ENCODE measurements around the gene SH3BGR.

Gene SH3BGR

DNA sequence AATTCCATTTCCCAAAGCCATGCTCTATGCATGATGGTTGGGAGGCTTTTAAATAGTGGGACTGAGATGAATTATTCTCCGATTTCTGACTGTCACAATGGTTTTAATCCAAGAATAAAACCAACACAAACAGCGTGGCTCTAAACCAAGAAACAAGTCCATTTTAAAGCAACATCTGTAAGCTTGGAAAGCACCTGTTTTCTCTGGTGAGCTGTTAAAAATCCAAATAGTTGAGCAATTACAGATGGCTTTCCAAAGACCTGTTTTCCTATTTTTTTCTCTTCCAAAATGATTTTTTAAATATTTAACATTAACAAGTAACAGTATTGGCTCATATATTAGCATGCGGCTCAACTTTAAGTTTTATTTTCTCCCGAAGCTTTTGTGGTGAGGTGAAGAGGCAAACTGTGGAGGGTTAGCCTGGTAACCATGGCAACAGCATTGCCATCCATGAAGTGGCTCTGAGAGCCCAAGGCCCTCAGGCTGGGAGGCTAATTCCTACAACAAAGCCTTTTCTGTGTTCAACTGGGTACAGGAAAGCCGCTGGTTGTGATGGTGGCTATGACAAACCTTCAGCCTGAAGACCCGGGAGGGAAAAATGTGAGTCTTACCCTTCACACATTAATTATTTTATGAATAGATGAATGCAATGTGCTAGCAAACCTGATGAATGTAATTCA, 104.3 kb downstream of the SH3BGR start:
- H3K36me3 ChIP-seq (ENCODE audit: control insufficient read depth in 1 of 2, insufficient read depth in 2 of 2, low read depth in 1 of 2, low read length in 2 of 2), result no peaks in the 10 kb centered on the region
- H3K9ac ChIP-seq (ENCODE audit: low read length), result no peak overlapping the region
- no peak overlapping the region for H3K14ac ChIP-seq (ENCODE audit: low read length in 2 of 2)
- H3K18ac ChIP-seq (ENCODE audit: low read depth in 1 of 2, low read length in 2 of 2), result no peak overlapping the region
- no peak overlapping the region for H3K4me3 ChIP-seq (ENCODE audit: insufficient read depth in 1 of 2, low read depth in 1 of 2, low read length in 2 of 2)
- no peak overlapping the region for H2BK12ac ChIP-seq (ENCODE audit: low read length in 2 of 2)
- no peak for DNase-seq
- no peak overlapping the region for H3K4ac ChIP-seq (ENCODE audit: low read depth in 1 of 2, low read length in 2 of 2)
- H3K4me1 ChIP-seq (ENCODE audit: control insufficient read depth, insufficient read depth, low read depth, low read length), result no peaks in the 10 kb centered on the region
- no peak overlapping the region for H3K27ac ChIP-seq (ENCODE audit: low read length, poor library complexity, severe bottlenecking)
- H3K4me2 ChIP-seq (ENCODE audit: low read length, poor library complexity, severe bottlenecking), result no peak overlapping the region
- H3K79me1 ChIP-seq (replicated peaks; ENCODE audit: low read length, poor library complexity, severe bottlenecking), result no peaks in the 10 kb centered on the region
- no peak overlapping the region for H2BK120ac ChIP-seq (ENCODE audit: low read depth, low read length)
- no peaks in the 10 kb centered on the region for H3K9me3 ChIP-seq (ENCODE audit: control insufficient read depth, low read length)
- H4K8ac ChIP-seq (ENCODE audit: low read length), result no peak overlapping the region
- no peak overlapping the region for H4K91ac ChIP-seq (ENCODE audit: low read length)
- no peak overlapping the region for H2BK5ac ChIP-seq (ENCODE audit: low read depth, low read length, poor library complexity, severe bottlenecking)
- H2AFZ ChIP-seq (ENCODE audit: low read depth, low read length), result no peak overlapping the region
- H3K23ac ChIP-seq (ENCODE audit: low read length in 2 of 2), result no peak overlapping the region
- no peak overlapping the region for H2AK5ac ChIP-seq (ENCODE audit: low read length, severe bottlenecking)
- no peak overlapping the region for H2BK15ac ChIP-seq (ENCODE audit: low read depth, poor library complexity, severe bottlenecking)
- 86% methylated on average over 3 of the region's 6 CpGs for WGBS
- H3K27me3 ChIP-seq (ENCODE audit: control insufficient read depth in 1 of 2, insufficient read depth in 1 of 2, low read length in 2 of 2), result no peaks in the 10 kb centered on the region

DNA sequence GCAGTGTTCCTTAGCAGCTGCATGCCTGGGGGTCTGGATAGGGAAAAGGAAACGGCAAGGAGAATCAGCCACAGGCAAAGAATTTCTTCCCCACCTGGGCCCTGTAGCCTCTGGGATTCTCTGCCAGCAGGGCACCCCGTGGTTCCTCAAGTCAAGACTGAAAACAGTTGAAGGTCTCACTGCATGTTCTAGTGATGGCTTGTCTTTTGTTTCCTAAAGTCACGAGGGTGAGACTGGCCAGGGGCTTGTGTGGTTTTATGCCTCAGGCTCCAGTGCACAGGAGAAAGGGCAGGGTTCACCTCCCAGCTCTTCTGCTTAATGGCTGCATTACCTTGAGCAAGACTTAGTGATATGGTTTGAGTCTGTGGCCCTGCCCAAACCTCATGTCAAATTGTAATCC, 107.7 kb downstream of the SH3BGR start:
- Histone ChIP-seq H3K14ac (ENCODE audit: low read length in 2 of 2) (no peak overlapping the region), H3K4me2 (ENCODE audit: low read length, poor library complexity, severe bottlenecking) (no peak overlapping the region), H3K79me1 (replicated peaks; ENCODE audit: low read length, poor library complexity, severe bottlenecking) (no peaks in the 10 kb centered on the region)

DNA sequence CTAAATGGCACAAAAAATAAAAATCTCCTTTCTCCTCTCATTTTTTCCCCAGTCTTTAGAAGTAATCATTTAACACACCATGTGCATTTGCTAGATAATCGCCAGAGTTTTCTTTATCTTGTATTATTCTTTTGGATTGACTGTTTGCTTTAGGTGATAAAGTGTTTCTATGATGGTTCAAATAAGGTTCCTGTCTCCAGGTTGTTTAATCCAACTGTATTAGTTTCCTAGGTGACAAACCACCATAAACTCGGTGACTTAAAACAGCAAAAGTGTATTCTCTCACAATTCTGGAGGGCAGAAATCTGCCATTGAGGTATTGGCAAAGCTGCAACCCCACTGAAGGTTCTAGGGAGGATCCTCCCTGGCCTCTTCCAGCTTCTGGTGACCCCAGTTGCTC, 109.4 kb downstream of the SH3BGR start:
- DNase-seq, result no peak
- H3K4me2 ChIP-seq (ENCODE audit: low read length, poor library complexity, severe bottlenecking), result no peak overlapping the region
- H2BK5ac ChIP-seq (ENCODE audit: low read depth, low read length, poor library complexity, severe bottlenecking), result no peak overlapping the region
- no peaks in the 10 kb centered on the region for H3K4me1 ChIP-seq (ENCODE audit: control insufficient read depth, insufficient read depth, low read depth, low read length)
- no peak overlapping the region for H3K23ac ChIP-seq (ENCODE audit: low read length in 2 of 2)
- no peak overlapping the region for H2AFZ ChIP-seq (ENCODE audit: low read depth, low read length)
- H2BK120ac ChIP-seq (ENCODE audit: low read depth, low read length), result no peak overlapping the region
- H3K14ac ChIP-seq (ENCODE audit: low read length in 2 of 2), result no peak overlapping the region
- no peaks in the 10 kb centered on the region for H3K36me3 ChIP-seq (ENCODE audit: control insufficient read depth in 1 of 2, insufficient read depth in 2 of 2, low read depth in 1 of 2, low read length in 2 of 2)
- no peak overlapping the region for H3K27ac ChIP-seq (ENCODE audit: low read length, poor library complexity, severe bottlenecking)
- peaks cover 0 to 12% of the 10 kb centered on the region in 2 experiments for H3K27me3 ChIP-seq (ENCODE audit: control insufficient read depth in 1 of 2, insufficient read depth in 1 of 2, low read length in 2 of 2)
- H3K9ac ChIP-seq (ENCODE audit: low read length), result no peak overlapping the region
- H4K91ac ChIP-seq (ENCODE audit: low read length), result no peak overlapping the region
- no peaks in the 10 kb centered on the region for H3K79me1 ChIP-seq (replicated peaks; ENCODE audit: low read length, poor library complexity, severe bottlenecking)
- H2AK5ac ChIP-seq (ENCODE audit: low read length, severe bottlenecking), result no peak overlapping the region
- H3K4me3 ChIP-seq (ENCODE audit: insufficient read depth in 1 of 2, low read depth in 1 of 2, low read length in 2 of 2), result no peak overlapping the region
- no peak overlapping the region for H2BK12ac ChIP-seq (ENCODE audit: low read length in 2 of 2)
- H3K4ac ChIP-seq (ENCODE audit: low read depth in 1 of 2, low read length in 2 of 2), result no peak overlapping the region
- no peak overlapping the region for H3K18ac ChIP-seq (ENCODE audit: low read depth in 1 of 2, low read length in 2 of 2)
- 78% methylated on average over 1 of the region's 2 CpGs for WGBS
- H2BK15ac ChIP-seq (ENCODE audit: low read depth, poor library complexity, severe bottlenecking), result no peak overlapping the region
- no peaks in the 10 kb centered on the region for H3K9me3 ChIP-seq (ENCODE audit: control insufficient read depth, low read length)
- no peak overlapping the region for H4K8ac ChIP-seq (ENCODE audit: low read length)

More for the DNA sequence above, 107.7 kb downstream of the SH3BGR start:
- DNase-seq, result no peak
- no peaks in the 10 kb centered on the region for H3K36me3 ChIP-seq (ENCODE audit: control insufficient read depth in 1 of 2, insufficient read depth in 2 of 2, low read depth in 1 of 2, low read length in 2 of 2)
- no peak overlapping the region for H3K27ac ChIP-seq (ENCODE audit: low read length, poor library complexity, severe bottlenecking)
- H3K4me1 ChIP-seq (ENCODE audit: control insufficient read depth, insufficient read depth, low read depth, low read length), result no peaks in the 10 kb centered on the region
- no peak overlapping the region for H2BK12ac ChIP-seq (ENCODE audit: low read length in 2 of 2)
- 48% methylated on average over 3 of the region's 3 CpGs for WGBS
- H3K4ac ChIP-seq (ENCODE audit: low read depth in 1 of 2, low read length in 2 of 2), result no peak overlapping the region
- no peak overlapping the region for H4K91ac ChIP-seq (ENCODE audit: low read length)
- H2BK5ac ChIP-seq (ENCODE audit: low read depth, low read length, poor library complexity, severe bottlenecking), result no peak overlapping the region
- H3K27me3 ChIP-seq (ENCODE audit: control insufficient read depth in 1 of 2, insufficient read depth in 1 of 2, low read length in 2 of 2), result peaks cover 0 to 12% of the 10 kb centered on the region in 2 experiments
- no peak overlapping the region for H2AK5ac ChIP-seq (ENCODE audit: low read length, severe bottlenecking)
- H2BK15ac ChIP-seq (ENCODE audit: low read depth, poor library complexity, severe bottlenecking), result no peak overlapping the region
- H4K8ac ChIP-seq (ENCODE audit: low read length), result no peak overlapping the region
- H2AFZ ChIP-seq (ENCODE audit: low read depth, low read length), result no peak overlapping the region
- H3K4me3 ChIP-seq (ENCODE audit: insufficient read depth in 1 of 2, low read depth in 1 of 2, low read length in 2 of 2), result no peak overlapping the region
- H3K9ac ChIP-seq (ENCODE audit: low read length), result no peak overlapping the region
- no peaks in the 10 kb centered on the region for H3K9me3 ChIP-seq (ENCODE audit: control insufficient read depth, low read length)
- H3K18ac ChIP-seq (ENCODE audit: low read depth in 1 of 2, low read length in 2 of 2), result no peak overlapping the region
- no peak overlapping the region for H3K23ac ChIP-seq (ENCODE audit: low read length in 2 of 2)
- no peak overlapping the region for H2BK120ac ChIP-seq (ENCODE audit: low read depth, low read length)

- no peak overlapping the region for H2BK15ac ChIP-seq (ENCODE audit: low read depth, poor library complexity, severe bottlenecking)
- H2BK12ac ChIP-seq (ENCODE audit: low read length in 2 of 2), result no peak overlapping the region
- H3K9ac ChIP-seq (ENCODE audit: low read length), result no peak overlapping the region
- no peaks in the 10 kb centered on the region for H3K4me1 ChIP-seq (ENCODE audit: control insufficient read depth, insufficient read depth, low read depth, low read length)
- H2AK5ac ChIP-seq (ENCODE audit: low read length, severe bottlenecking), result no peak overlapping the region
- no peak overlapping the region for H3K14ac ChIP-seq (ENCODE audit: low read length in 2 of 2)
- H3K36me3 ChIP-seq (ENCODE audit: control insufficient read depth in 1 of 2, insufficient read depth in 2 of 2, low read depth in 1 of 2, low read length in 2 of 2), result no peaks in the 10 kb centered on the region
- H3K27me3 ChIP-seq (ENCODE audit: control insufficient read depth in 1 of 2, insufficient read depth in 1 of 2, low read length in 2 of 2), result peaks cover 9 to 21% of the 10 kb centered on the region in 2 experiments
- H2AFZ ChIP-seq (ENCODE audit: low read depth, low read length), result no peak overlapping the region
- no peaks in the 10 kb centered on the region for H3K79me1 ChIP-seq (replicated peaks; ENCODE audit: low read length, poor library complexity, severe bottlenecking)
- H3K27ac ChIP-seq (ENCODE audit: low read length, poor library complexity, severe bottlenecking), result no peak overlapping the region
- H4K8ac ChIP-seq (ENCODE audit: low read length), result no peak overlapping the region
- H2BK120ac ChIP-seq (ENCODE audit: low read depth, low read length), result no peak overlapping the region
- no peak overlapping the region for H3K4ac ChIP-seq (ENCODE audit: low read depth in 1 of 2, low read length in 2 of 2)
- 73% methylated on average over 12 of the region's 12 CpGs for WGBS
- H3K9me3 ChIP-seq (ENCODE audit: control insufficient read depth, low read length), result no peaks in the 10 kb centered on the region
- no peak overlapping the region for H3K4me2 ChIP-seq (ENCODE audit: low read length, poor library complexity, severe bottlenecking)
- no peak overlapping the region for H4K91ac ChIP-seq (ENCODE audit: low read length)
- no peak overlapping the region for H3K18ac ChIP-seq (ENCODE audit: low read depth in 1 of 2, low read length in 2 of 2)
- no peak overlapping the region for H3K23ac ChIP-seq (ENCODE audit: low read length in 2 of 2)
- no peak overlapping the region for H2BK5ac ChIP-seq (ENCODE audit: low read depth, low read length, poor library complexity, severe bottlenecking)
- H3K4me3 ChIP-seq (ENCODE audit: insufficient read depth in 1 of 2, low read depth in 1 of 2, low read length in 2 of 2), result no peak overlapping the region
- no peak for DNase-seq
Observed at GRCh38 chr21:39562791-39563770, 111.3 kb downstream of the SH3BGR start.

Data from mesenchymal stem cell (in vitro differentiated cells and primary cell).